NCI-H69 (cell line): ENCODE data around the gene SNORC.
"Not testable (repeated sequence)": the region's sequence is repeated elsewhere in the genome, so short reads cannot be mapped to it uniquely, and the experiment has no call there.

Source experiments
- DNase-seq: peaks from one replicate; lab custom pipeline; 2025; lab: John Stamatoyannopoulos, UW

The SNORC gene

DNA sequence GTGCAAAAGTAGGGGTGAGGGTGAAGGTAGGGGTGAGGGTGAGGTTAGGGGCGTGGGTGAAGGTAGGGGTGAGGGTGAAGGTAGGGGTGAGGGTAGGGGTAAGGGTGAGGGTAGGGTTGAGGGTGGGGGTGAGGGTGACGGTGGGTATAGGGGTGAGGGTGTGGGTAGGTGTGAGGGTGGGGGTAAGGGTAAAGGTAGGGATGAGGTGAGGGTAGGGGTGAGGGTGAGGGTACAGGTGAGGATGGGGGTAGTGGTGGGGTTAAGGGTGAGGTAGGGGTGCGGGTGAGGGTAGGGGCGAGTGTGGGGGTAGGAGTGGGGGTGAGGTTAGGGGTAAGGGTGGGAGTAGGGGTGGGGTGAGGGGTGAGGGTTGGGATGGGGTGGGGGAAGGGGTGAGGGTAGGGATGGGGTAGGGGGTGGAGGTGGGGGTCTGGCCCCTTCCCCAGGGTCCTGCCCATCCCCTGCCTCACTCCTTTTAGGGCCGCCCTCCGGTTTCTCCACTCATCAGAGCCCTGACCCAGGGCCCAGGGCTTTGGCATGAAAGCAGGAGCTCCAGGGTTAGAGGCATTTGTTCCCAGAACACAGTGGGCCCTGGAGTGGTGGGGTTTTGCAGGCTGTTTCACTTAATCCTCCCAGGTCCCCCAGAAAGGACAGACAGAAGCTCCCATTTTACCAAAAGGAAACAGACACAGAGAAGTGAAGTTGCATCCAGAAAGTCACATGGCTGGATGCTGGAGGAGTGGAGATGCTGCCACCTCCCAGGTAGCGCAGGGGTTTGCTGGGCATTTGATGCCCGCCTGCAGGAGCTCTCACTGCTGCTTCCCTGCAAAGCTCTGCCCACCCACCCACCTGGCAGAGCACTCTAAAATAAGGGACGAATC, 26.9 kb downstream of the SNORC start:
- no peak for DNase-seq

- DNase-seq: no peak
Observed at GRCh38 chr2:232897598-232898408, 27.7 kb downstream of the SNORC start.

DNA sequence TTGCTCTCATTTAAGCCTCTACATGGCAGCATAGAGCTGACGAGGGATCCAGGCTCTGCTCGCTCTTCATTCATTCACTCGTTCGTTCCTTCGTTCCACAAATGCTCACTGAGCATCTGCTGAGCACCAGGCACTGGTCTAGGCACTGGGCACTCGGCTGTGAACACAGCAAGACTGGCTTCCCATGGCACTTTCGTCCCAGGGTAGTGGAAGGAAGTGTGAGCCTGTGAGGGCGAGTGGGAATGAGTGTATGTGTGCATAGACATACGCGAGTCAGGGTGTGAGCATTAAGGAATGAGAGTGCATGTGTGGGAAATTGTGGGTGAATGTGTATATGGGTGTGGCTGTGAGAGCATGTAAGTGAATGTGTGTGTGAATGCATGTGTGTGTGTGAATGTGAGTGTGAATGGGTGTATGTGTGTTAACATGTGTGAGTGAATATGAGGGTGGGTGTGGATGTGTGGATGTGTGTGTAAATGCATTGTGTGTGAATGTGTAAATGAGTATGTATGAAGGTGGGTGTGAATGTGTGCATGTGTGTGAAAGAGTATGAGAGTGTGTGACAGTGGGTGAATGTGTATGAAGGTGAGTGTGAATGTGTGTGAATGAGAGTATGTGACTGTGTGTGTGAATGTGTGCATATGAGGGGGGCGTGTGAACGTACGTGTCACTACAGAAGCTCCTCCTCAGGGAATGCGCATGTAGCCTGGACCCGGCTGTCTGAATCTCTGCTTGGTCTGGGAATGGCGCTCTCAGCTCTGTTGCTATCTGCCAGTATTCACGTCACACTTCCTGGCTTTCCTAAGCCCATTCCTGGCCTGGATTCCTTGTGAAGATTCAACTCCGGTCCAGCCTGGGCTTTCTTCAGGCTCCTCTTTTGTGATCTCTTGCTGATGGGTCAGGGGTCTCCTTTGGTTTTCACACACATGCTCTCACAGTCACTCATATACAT, 28.8 kb downstream of the SNORC start:
- no peak for DNase-seq

- no peak for DNase-seq
Observed at GRCh38 chr2:232900811-232901735, 31.0 kb downstream of the SNORC start.

DNA sequence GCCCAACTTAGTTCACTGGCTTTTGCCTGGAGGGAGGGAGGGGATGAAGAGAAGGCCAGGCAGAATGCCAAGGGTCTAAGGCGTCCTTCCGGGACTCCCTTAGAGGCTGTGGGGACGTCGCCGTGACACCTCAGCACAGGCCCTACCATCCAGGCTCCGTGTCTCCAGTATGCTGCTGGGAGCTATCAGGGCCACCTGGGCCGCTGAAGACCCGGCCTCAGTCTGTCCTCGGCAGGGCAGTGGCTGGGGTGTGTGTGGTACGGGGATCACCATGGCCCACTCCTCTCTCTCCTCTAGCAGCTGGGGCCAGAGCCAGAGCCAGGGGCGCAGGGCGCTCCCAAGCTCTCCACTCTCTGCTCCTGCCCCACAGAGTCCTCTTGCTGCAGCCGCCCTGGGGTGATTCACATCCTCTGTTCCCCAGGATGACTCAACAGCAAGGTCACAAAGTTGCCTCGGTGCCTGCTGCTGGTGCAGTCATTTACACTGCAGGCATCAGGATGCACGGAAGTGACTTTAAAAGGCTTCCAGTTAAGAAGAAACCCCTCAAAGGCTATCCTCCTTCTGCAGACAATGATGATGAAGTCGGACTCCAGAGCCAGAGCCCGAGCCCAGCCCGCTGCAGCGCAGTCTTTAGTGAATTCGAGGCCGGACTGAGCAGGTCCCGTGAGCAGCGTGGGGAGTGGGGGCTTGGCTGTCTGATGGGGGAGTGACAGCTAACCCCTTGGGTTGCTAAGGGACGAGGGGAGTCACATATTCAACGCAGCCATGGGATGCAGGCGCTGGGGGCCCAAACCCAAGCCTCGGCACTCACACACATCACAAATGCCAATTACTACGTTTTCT, 31.9 kb downstream of the SNORC start:
- peak; percentile 8 for DNase-seq

DNA sequence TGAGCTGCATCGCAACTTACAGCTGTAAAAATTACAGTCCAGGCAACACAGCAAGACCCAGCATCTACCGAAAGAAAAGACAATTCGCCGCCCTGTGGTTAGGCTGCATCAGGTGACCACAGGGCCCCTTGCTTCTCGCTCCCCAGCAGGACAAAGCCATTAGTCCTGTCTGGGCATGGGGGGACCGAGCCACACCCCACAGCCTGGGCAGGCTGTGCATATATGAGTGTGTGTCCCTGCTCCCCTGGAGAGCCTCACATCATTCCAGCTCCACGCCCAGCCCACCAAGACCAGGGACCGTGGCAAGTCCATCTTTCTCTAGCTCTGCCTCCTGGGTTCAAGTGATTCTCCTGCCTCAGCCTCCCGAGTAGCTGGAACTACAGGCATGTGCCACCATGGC, 33.9 kb downstream of the SNORC start:
- peak; percentile 69 for DNase-seq

- DNase-seq: peak; percentile 83
Observed at GRCh38 chr2:232906867-232907717, 37.0 kb downstream of the SNORC start.

DNA sequence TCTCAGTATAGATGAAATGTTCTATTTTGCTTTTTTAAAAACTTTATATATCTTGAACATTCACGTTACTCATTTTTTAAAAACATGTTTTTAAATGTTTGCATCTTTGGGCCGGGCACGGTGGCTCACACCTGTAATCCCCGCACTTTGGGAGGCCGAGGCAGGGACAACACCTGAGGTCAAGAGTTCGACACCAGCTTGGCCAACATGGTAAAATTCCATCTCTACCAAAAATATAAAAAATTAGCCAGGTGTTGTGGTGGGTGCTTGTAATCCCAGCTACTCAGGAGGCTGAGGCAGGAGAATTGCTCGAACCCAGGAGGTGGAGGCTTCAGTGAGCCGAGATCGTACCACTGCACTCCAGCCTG, 37.6 kb downstream of the SNORC start:
- not testable (repeated sequence) for DNase-seq

GRCh38 chr2:232908695-232909094, 38.6 kb downstream of the SNORC start:
- no peak for DNase-seq

- DNase-seq: no peak
Observed at GRCh38 chr2:232910376-232910775, 40.3 kb downstream of the SNORC start.

- DNase-seq: no peak
Observed at GRCh38 chr2:232911712-232912277, 41.7 kb downstream of the SNORC start.

DNA sequence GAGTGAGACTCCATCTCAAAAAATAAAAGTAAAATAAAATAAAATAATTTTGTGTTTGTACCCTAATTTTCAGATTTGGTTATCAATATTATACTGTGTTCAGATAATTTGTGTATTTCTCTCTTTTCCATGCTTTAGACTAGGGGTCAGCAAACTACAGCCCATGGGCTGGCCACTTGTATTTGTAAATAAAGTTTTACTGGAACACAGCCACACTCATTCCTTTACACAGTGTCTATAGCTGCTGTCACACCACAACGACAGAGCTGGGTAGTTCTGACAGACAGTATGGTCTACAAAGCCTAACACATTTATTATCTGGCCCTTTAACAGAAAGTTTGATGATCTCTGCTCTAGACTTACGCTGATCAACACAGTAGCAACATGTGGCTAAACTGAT, 43.8 kb downstream of the SNORC start:
- no peak for DNase-seq

DNA sequence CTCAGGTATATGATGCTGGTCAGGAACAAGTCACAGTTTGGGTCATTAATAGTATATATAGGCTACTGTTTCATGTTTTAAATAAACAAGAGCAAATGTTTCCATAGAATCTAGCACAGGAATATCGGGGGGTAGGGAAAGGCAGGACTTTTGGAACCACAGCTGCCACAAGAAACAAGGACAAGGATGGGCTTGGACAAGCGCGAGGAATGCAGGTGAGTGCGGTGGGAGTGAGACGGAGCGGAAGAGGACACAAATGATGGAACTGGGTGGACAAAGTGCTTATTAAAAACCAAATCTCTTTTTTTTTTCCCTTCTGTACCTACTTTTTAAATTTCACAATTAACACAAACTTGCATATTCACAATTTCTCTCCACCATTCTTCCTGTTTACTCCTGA, 49.1 kb downstream of the SNORC start:
- DNase-seq: no peak

GRCh38 chr2:232920055-232920454, 50.0 kb downstream of the SNORC start:
- no peak for DNase-seq

DNA sequence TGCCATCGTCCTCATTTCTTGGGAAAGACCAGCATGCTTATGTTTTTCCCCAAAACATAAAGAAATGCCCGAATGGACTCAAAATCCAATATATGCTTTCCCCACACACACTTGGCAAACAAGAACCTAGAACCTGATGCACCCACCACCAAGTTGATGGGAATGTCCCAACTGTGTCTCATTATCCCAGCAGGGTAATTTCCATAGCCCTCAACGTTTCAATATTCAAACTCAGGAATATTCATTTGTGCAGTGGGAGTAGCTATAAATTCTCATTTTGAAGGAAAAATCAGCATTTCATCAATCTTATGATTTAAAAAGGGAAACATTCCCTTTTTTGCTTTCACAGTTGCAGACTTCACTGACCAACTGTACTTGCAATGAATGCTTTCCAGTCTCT, 50.7 kb downstream of the SNORC start:
- no peak for DNase-seq

- DNase-seq: no peak
Observed at GRCh38 chr2:232924433-232924832, 54.4 kb downstream of the SNORC start.

GRCh38 chr2:232925153-232925820, 55.2 kb downstream of the SNORC start:
- DNase-seq: no peak

DNA sequence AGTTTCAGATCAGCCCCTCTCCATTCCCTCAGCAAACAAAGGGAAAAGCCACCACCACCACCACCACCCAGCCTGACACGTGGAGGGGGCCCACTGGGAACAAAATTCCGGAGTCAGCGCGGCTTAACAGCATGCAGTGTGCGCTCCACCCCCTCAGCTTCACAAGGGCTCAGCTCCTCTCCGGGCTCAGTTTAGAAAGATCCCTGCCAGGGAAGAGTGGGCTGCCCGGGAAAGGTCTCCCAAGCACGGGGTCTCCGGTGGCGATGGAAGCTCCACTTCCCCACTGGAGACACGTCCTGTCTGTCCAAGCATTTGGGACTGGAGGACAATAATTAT, 55.7 kb downstream of the SNORC start:
- DNase-seq: no peak
